ENCODE results near the gene ACP1.

GRCh38 chr2:282371-283263, 17.9 kb downstream of the ACP1 start:
- TF ChIP-seq, protein P1, sequence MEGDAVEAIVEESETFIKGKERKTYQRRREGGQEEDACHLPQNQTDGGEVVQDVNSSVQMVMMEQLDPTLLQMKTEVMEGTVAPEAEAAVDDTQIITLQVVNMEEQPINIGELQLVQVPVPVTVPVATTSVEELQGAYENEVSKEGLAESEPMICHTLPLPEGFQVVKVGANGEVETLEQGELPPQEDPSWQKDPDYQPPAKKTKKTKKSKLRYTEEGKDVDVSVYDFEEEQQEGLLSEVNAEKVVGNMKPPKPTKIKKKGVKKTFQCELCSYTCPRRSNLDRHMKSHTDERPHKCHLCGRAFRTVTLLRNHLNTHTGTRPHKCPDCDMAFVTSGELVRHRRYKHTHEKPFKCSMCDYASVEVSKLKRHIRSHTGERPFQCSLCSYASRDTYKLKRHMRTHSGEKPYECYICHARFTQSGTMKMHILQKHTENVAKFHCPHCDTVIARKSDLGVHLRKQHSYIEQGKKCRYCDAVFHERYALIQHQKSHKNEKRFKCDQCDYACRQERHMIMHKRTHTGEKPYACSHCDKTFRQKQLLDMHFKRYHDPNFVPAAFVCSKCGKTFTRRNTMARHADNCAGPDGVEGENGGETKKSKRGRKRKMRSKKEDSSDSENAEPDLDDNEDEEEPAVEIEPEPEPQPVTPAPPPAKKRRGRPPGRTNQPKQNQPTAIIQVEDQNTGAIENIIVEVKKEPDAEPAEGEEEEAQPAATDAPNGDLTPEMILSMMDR (IDR thresholded peaks at IDR 0.05): no peak
- TF ChIP-seq POLR2A (IDR thresholded peaks at IDR 0.05): no peak

Measured in body of pancreas (tissue), 4 donors.